ENCODE measurements around the gene SLC1A2.

GRCh38 chr11:35321111-35321510 is 98.2 kb downstream of the SLC1A2 start:
- no peak for TF ChIP-seq CTCF (IDR thresholded peaks at IDR 0.05)
- TF ChIP-seq POLR2A (IDR thresholded peaks at IDR 0.05): no peak

Data from heart left ventricle (tissue), 13 donors.